Lower lobe of right lung (tissue), 2 donors: ENCODE results near the gene STARD3NL. TPM values are rescaled to one million over a fixed set of nuclear protein-coding genes. Genes with fewer than 3 reads are reported as not detected.

Experiments used
- ATAC-seq, 2 donors: fragments of 200-7000 bp; cut with Tn5 transposase; one replicate each; pipeline ENCODE4 v1.9.1; 2020 to 2022; ENCODE audit warnings: mild to moderate bottlenecking in 2 of 2, moderate library complexity in 2 of 2
- DNase-seq: peaks from one replicate; pipeline ENCODE4 v3.0.0-alpha.2; 2020
- H3K27ac ChIP-seq: fragments of 200-600 bp; one replicate; pipeline ENCODE4 v1.8.0; 2022
- H3K27me3 ChIP-seq: fragments of 200-600 bp; one replicate; pipeline ENCODE4 v1.8.0; 2022; ENCODE audit warnings: low read depth
- H3K36me3 ChIP-seq: fragments of 200-600 bp; one replicate; pipeline ENCODE4 v1.8.0; 2022; ENCODE audit warnings: mild to moderate bottlenecking
- H3K4me1 ChIP-seq: fragments of 200-600 bp; one replicate; pipeline ENCODE4 v1.8.0; 2022
- H3K4me3 ChIP-seq: fragments of 200-600 bp; one replicate; pipeline ENCODE4 v1.8.0; 2022; ENCODE audit warnings: mild to moderate bottlenecking
- H3K9me3 ChIP-seq: fragments of 200-600 bp; one replicate; pipeline ENCODE4 v1.8.0; 2022
- CTCF ChIP-seq: fragments of 200-600 bp; IDR thresholded peaks from one replicate; pipeline ENCODE4 v1.8.0; 2022; ENCODE audit warnings: antibody characterized with exemption, mild to moderate bottlenecking
- intact Hi-C: fragments of 100-400 bp; cut with DNase I; formaldehyde crosslinking; loops from one replicate; pipeline ENCODE4 v1.11.0; 2022
- total RNA-seq: library from RNA; stranded (reverse); fragmentation: NEBNext Ultra II Directional; extraction: Animal tissue kit (Norgen Biotek cat#: 25700); gene quantifications from one replicate; pipeline ENCODE4 v1.2.1, GENCODE V29; 2021
- donor health status: DM: no; HTN: yes; CAD: no; lungs with severe emphysema.

STARD3NL gene
- total RNA-seq, 1 donor from 2014 or later = 49.8 TPM

- Histone ChIP-seq H3K27me3 (no peaks in the 10 kb centered on the region), H3K27ac (no peak overlapping the region), H3K36me3 (peaks cover 60% of the 10 kb centered on the region), H3K4me1 (peaks cover 9% of the 10 kb centered on the region), H3K4me3 (no peak overlapping the region), H3K9me3 (no peaks in the 10 kb centered on the region)
- intact Hi-C loops = loop anchor here (5.0 kb wide), 1 partner anchor 115 kb away; no protein-coding TSS in a partner anchor
- DNase-seq (no peak), ATAC-seq (peak; percentile 78 to 87)
- peak; percentile 86 for TF ChIP-seq CTCF
These were observed 44.5 kb downstream of the STARD3NL start for GRCh38 chr7:38222481-38223096.

GRCh38 chr7:38223306-38223705 is 45.3 kb downstream of the STARD3NL start:
- no peak for DNase-seq
- Histone ChIP-seq H3K27ac (no peak overlapping the region), H3K36me3 (peaks cover 58% of the 10 kb centered on the region), H3K4me1 (peaks cover 9% of the 10 kb centered on the region), H3K27me3 (no peaks in the 10 kb centered on the region), H3K4me3 (no peak overlapping the region), H3K9me3 (no peaks in the 10 kb centered on the region)
- peak in 1 of 2 donors; percentile 26 for ATAC-seq
- intact Hi-C loops = loop anchor here (5.0 kb wide), 1 partner anchor 116 kb away; no protein-coding TSS in a partner anchor
- no peak for TF ChIP-seq CTCF

- no peak overlapping the region for H3K4me3 ChIP-seq
- no peaks in the 10 kb centered on the region for H3K9me3 ChIP-seq
- H3K36me3 ChIP-seq = peaks cover 59% of the 10 kb centered on the region
- intact Hi-C loops = loop anchor here (5.0 kb wide), 1 partner anchor 117 kb away; no protein-coding TSS in a partner anchor
- ATAC-seq (no peak), DNase-seq (no peak)
- no peak for TF ChIP-seq CTCF
- H3K27ac ChIP-seq = no peak overlapping the region
- peaks cover 9% of the 10 kb centered on the region for H3K4me1 ChIP-seq
- H3K27me3 ChIP-seq = no peaks in the 10 kb centered on the region
These were observed 46.3 kb downstream of the STARD3NL start for GRCh38 chr7:38224392-38224791.

- H3K4me3 ChIP-seq = no peak overlapping the region
- no peaks in the 10 kb centered on the region for H3K9me3 ChIP-seq
- DNase-seq (no peak), ATAC-seq (no peak)
- H3K36me3 ChIP-seq = peaks cover 53% of the 10 kb centered on the region
- intact Hi-C loops = no loop called here
- H3K4me1 ChIP-seq = no peaks in the 10 kb centered on the region
- no peak overlapping the region for H3K27ac ChIP-seq
- no peaks in the 10 kb centered on the region for H3K27me3 ChIP-seq
- no peak for TF ChIP-seq CTCF
These were observed 51.3 kb downstream of the STARD3NL start for GRCh38 chr7:38229386-38229785.

GRCh38 chr7:38229884-38230642 is 52.0 kb downstream of the STARD3NL start:
- H3K27ac ChIP-seq = no peak overlapping the region
- H3K27me3 ChIP-seq = no peaks in the 10 kb centered on the region
- DNase-seq (no peak), ATAC-seq (no peak)
- no peak for TF ChIP-seq CTCF
- no peak overlapping the region for H3K4me3 ChIP-seq
- H3K4me1 ChIP-seq = no peaks in the 10 kb centered on the region
- peaks cover 49% of the 10 kb centered on the region for H3K36me3 ChIP-seq
- no peaks in the 10 kb centered on the region for H3K9me3 ChIP-seq
- intact Hi-C loops = no loop called here
